HEK293T (cell line): ENCODE results near the gene ENO2.

ENCODE experiments used
- CTCF ChIA-PET: fragments of 350-600 bp; formaldehyde crosslinking; extraction: SDS; loops from one replicate; lab custom pipeline; 2021; ENCODE audit warnings: antibody characterized with exemption, inconsistent platforms; lab: Yijun Ruan, JAX
- POLR2A ChIA-PET: fragments of 350-600 bp; formaldehyde crosslinking; extraction: SDS; loops from one replicate; lab custom pipeline; 2020; ENCODE audit warnings: antibody characterized with exemption, inconsistent platforms; lab: Yijun Ruan, JAX
- DNase-seq: peaks from one replicate; pipeline ENCODE4 v3.0.0; 2012; ENCODE audit warnings: mixed read lengths; ENCODE audit errors: extremely low spot score
- ARNT ChIP-seq: fragments of 450-650 bp; IDR thresholded peaks from 2 replicates; pipeline ENCODE4 v1.6.1; 2017; ENCODE audit warnings: mild to moderate bottlenecking
- BHLHE40 ChIP-seq: fragments of 450-650 bp; IDR thresholded peaks from 2 replicates; pipeline ENCODE4 v1.6.1; 2016; ENCODE audit warnings: mild to moderate bottlenecking, moderate library complexity, borderline replicate concordance
- CTBP1 ChIP-seq: fragments of 450-650 bp; IDR thresholded peaks from 2 replicates; pipeline ENCODE4 v1.6.1; 2016; ENCODE audit warnings: borderline replicate concordance
- ELF4 ChIP-seq: fragments of 450-650 bp; IDR thresholded peaks from 2 replicates; pipeline ENCODE4 v1.6.1; 2017; ENCODE audit warnings: antibody characterized with exemption
- FOXA1 ChIP-seq: fragments of 450-650 bp; IDR thresholded peaks from 2 replicates; pipeline ENCODE4 v1.6.1; 2016; ENCODE audit warnings: mild to moderate bottlenecking
- FOXK2 ChIP-seq: fragments of 450-650 bp; IDR thresholded peaks from 2 replicates; pipeline ENCODE4 v1.6.1; 2016; ENCODE audit warnings: mild to moderate bottlenecking
- FOXM1 ChIP-seq: fragments of 450-650 bp; IDR thresholded peaks from 2 replicates; pipeline ENCODE4 v1.6.1; 2017; ENCODE audit warnings: mild to moderate bottlenecking, borderline replicate concordance
- HDGF ChIP-seq: fragments of 450-650 bp; IDR thresholded peaks from 2 replicates; pipeline ENCODE4 v1.6.1; 2017; ENCODE audit warnings: antibody characterized with exemption, borderline replicate concordance
- L3MBTL2 ChIP-seq: fragments of 450-650 bp; conservative IDR thresholded peaks from 2 replicates; pipeline ENCODE4 v1.6.1; 2016; ENCODE audit warnings: mild to moderate bottlenecking
- LEF1 ChIP-seq: fragments of 450-650 bp; IDR thresholded peaks from 2 replicates; pipeline ENCODE4 v1.6.1; 2017; ENCODE audit warnings: mild to moderate bottlenecking, borderline replicate concordance
- NFRKB ChIP-seq: fragments of 450-650 bp; IDR thresholded peaks from 2 replicates; pipeline ENCODE4 v1.6.1; 2016; ENCODE audit warnings: mild to moderate bottlenecking, moderate library complexity
- SP1 ChIP-seq: fragments of 450-650 bp; IDR thresholded peaks from 2 replicates; pipeline ENCODE4 v1.6.1; 2017
- SUZ12 ChIP-seq: fragments of 450-650 bp; IDR thresholded peaks from 2 replicates; pipeline ENCODE4 v1.6.1; 2016; ENCODE audit warnings: mild to moderate bottlenecking
- TARDBP ChIP-seq: fragments of 450-650 bp; IDR thresholded peaks from 2 replicates; pipeline ENCODE4 v1.6.1; 2016
- ZNF384 ChIP-seq: fragments of 450-650 bp; IDR thresholded peaks from 2 replicates; pipeline ENCODE4 v1.6.1; 2016
- TF ChIP-seq, protein P1 (sequence below): fragments of 450-650 bp; IDR thresholded peaks from 2 replicates; pipeline ENCODE4 v1.6.1; 2016

The ENO2 gene

DNA sequence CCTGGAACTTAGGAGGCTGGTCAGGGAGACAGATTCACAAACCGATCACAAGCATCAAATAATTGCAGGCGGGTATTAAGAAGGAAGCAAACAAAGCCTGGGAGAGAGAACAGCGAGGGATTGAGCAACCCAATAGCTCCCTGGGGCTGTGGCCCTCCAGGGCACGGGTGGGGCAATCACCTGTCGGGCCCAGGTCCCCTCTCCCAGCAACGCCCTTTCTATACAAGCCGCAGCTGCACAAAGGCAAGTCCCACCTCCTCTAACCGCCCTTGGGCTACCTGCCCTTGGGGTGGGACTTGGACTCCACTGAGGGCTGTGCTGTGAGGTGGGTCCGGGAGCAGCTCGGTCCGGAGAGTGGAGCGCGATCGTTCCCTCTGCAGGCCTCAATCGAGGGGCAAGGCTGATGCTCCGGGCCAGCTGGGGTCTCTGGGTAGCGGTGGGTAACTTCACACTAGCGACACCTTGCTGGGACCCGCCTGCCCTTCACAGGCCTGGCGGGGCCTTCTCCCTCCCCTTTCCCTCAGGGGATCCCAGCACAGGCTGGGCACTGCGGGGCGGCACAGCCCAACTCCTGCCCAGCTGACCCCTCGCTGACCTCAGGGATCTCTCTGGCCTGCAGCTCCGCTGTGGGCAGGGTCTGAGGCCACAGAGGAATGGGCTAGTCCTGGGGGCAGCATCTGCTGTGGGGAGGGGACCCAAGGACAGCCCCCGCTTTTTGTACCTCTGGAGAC is 48.1 kb downstream of the ENO2 start:
- DNase-seq, result no peak
- POLR2A ChIA-PET, result interaction anchor here (0.8 to 13.3 kb wide), 22 partner anchors 10 to 408 kb away, joined by 3 to 450 read pairs (median 6); partner anchors contain the start of genes C12orf57, C1RL, CDCA3 and PTPN6
- CTCF ChIA-PET, result interaction anchor here (0.7 to 2.7 kb wide), 15 partner anchors 10 to 149 kb away, joined by 3 to 47 read pairs (median 4); partner anchors contain the start of genes C12orf57, LPCAT3, RNU7-1 and SPSB2
- no peak for TF ChIP-seq NFRKB
- TF ChIP-seq HDGF, result no peak
- no peak for TF ChIP-seq BHLHE40
- no peak for TF ChIP-seq LEF1
- TF ChIP-seq ELF4, result no peak

DNA sequence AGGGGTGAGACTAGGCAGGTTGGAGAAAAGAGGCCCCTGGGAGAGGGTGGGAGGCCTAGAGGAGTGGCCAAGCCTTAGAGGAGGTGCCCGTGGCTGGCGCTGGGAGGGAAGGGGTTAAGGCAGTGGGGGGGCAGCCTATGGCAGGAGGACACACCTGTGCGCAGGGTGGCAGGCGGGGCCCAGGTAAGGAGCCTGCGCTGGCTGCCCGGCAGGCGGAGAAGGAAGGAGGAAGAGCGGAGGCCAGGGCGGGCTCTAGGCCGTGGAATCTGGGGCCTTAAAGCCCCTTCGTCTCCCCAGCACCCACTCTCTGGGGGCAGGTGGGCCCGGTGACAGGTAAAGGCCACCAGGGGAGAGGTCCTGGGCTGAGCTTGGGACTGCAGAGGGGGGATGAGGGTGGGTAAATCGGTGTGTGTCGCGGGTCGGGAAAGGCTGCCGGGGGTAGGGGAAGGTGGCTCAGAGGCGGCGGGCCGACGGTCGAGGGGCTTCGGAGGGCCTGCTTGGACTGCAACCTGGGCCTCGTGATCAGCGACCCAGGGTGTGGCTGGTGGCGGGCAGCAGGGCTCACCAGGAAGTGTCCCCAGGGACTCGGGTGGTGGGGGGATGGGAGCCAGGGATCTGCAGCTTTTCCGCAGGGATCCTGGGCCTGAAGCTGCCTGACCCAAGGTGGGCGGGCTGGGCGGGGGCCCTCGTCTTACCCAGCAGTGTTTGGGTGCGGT is 48.8 kb downstream of the ENO2 start:
- ChIA-PET POLR2A (interaction anchor here (0.8 to 13.3 kb wide), 10 partner anchors 17 to 111 kb away, joined by 3 to 450 read pairs (median 8); partner anchors contain the start of genes C12orf57, CDCA3, RNU7-1 and SPSB2), CTCF (interaction anchor here (0.7 to 2.7 kb wide), 8 partner anchors 9 to 148 kb away, joined by 3 to 47 read pairs (median 6); partner anchors contain the start of genes C12orf57 and RNU7-1)
- no peak for TF ChIP-seq CTBP1
- no peak for TF ChIP-seq FOXM1
- TF ChIP-seq HDGF, result no peak
- no peak for TF ChIP-seq L3MBTL2
- TF ChIP-seq SUZ12, result no peak
- TF ChIP-seq ZNF384, result no peak
- no peak for TF ChIP-seq BHLHE40
- no peak for TF ChIP-seq NFRKB
- TF ChIP-seq FOXK2, result no peak
- no peak for TF ChIP-seq ELF4
- TF ChIP-seq SP1, result no peak
- no peak for TF ChIP-seq TARDBP
- TF ChIP-seq ARNT, result no peak
- no peak for TF ChIP-seq FOXA1
- TF ChIP-seq, protein P1, sequence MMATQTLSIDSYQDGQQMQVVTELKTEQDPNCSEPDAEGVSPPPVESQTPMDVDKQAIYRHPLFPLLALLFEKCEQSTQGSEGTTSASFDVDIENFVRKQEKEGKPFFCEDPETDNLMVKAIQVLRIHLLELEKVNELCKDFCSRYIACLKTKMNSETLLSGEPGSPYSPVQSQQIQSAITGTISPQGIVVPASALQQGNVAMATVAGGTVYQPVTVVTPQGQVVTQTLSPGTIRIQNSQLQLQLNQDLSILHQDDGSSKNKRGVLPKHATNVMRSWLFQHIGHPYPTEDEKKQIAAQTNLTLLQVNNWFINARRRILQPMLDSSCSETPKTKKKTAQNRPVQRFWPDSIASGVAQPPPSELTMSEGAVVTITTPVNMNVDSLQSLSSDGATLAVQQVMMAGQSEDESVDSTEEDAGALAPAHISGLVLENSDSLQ, result no peak
- no peak for TF ChIP-seq LEF1
- no peak for DNase-seq

DNA sequence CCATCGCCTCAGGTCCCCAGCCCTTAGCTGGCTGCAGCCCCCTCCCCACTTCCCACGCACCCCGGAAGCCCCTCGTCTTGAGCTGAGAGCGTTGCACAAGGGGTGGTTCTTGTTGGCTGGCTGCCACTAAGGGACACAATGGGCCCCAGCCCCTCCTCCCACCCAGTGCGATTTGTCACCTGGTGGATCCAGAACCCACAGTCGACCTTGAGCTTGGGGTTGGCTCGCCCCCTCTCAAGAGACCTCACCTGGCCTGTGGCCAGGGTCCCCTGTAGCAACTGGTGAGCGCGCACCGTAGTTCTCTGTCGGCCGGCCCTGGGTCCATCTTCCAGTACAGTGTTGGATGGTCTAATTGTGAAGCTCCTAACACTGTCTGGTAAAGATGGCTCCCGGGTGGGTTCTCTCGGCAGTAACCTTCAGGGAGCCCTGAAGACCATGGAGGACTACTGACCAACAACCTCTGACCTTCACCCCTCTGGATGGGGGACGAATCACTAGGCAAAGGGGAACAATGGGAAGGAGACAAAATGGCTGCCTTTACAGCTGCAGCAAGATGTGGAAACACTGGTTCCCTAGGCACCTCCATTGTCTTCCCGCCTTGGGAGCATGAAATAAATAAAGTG is 49.5 kb downstream of the ENO2 start:
- POLR2A ChIA-PET, result interaction anchor here (0.8 to 13.3 kb wide), 11 partner anchors 9 to 144 kb away, joined by 3 to 450 read pairs (median 4); partner anchors contain the start of genes C12orf57, CDCA3, PTPN6 and RNU7-1
- no peak for TF ChIP-seq FOXK2
- TF ChIP-seq NFRKB, result no peak
- TF ChIP-seq, protein P1, result no peak
- no peak for TF ChIP-seq FOXM1
- no peak for TF ChIP-seq ELF4
- TF ChIP-seq LEF1, result no peak
- CTCF ChIA-PET, result interaction anchor here (1.0 to 2.4 kb wide), 6 partner anchors 8 to 95 kb away, joined by 3 to 23 read pairs (median 8); partner anchors contain the start of genes C12orf57 and RNU7-1
- no peak for DNase-seq

DNA sequence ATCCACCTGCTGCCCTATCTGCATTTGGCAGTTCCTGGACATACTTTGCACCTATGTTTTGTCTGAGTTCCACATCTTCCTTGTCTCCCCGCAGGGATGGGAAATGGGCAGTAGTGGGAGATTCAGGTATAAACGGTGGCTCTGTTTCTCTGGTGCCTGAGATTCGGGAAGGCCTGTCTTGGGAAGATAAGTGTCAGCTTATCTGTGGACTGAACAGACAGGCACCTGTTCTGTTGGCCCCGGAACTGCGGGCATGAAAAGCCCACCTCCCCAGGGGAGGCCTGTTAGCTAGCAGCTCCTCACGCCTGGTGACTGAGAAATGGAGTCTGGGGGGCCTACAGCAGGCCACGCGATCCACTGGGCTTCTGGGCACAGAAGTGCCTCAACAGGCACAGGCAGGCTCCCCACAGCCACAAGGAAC is 50.2 kb downstream of the ENO2 start:
- TF ChIP-seq ZNF384, result no peak
- no peak for TF ChIP-seq CTBP1
- no peak for TF ChIP-seq HDGF
- TF ChIP-seq TARDBP, result no peak
- no peak for TF ChIP-seq ELF4
- no peak for TF ChIP-seq LEF1
- TF ChIP-seq SUZ12, result no peak
- no peak for TF ChIP-seq NFRKB
- TF ChIP-seq SP1, result no peak
- TF ChIP-seq ARNT, result no peak
- no peak for TF ChIP-seq FOXM1
- TF ChIP-seq FOXA1, result no peak
- TF ChIP-seq BHLHE40, result no peak
- no peak for TF ChIP-seq FOXK2
- TF ChIP-seq, protein P1, result no peak
- TF ChIP-seq L3MBTL2, result no peak
- ChIA-PET CTCF (interaction anchor here (0.6 to 2.4 kb wide), 13 partner anchors 9 to 295 kb away, joined by 3 to 23 read pairs (median 5); partner anchors contain the start of genes C12orf57, C1RL, RNU7-1 and SPSB2), POLR2A (interaction anchor here (0.6 to 13.3 kb wide), 11 partner anchors 8 to 143 kb away, joined by 3 to 450 read pairs (median 4); partner anchors contain the start of genes C12orf57, CDCA3, PTPN6 and RNU7-1)
- DNase-seq, result no peak

DNA sequence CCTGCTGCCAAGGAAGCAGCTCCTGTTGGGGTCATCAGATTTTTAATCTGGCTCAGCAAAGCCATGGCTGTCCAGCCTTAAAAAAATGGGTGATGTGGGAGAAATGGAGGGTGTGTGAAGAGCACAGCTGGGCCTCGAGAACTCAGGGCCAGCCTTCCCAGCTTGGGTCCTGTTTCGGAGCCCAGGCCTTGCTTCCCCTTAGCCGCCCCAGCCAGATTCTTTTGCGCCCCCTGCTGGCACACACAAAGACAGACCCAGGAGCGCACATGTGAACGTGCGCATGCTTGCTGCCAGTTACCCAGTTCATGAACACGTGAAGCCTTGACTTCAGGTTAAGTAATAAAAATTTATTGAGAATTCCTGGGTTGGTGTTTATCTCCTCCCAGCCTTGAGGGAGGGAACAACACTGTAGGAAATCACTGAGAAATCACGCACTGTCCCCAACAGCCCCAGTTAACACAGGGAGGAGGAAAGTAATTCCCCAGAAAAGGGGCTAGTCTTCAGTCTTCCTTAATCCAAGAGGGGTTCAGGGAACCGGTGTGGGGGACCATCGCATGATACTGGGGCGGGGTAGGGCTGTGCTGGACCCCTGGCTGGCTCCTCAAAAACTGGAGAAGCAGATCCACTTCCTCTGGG is 50.8 kb downstream of the ENO2 start:
- TF ChIP-seq ELF4, result no peak
- no peak for TF ChIP-seq FOXM1
- TF ChIP-seq L3MBTL2, result 0 out of 2 replicates have a peak, but pooled peaks have one; percentile 35
- 0 out of 2 replicates have a peak, but pooled peaks have one; percentile 40 for TF ChIP-seq ARNT
- POLR2A ChIA-PET, result interaction anchor here (0.6 to 13.3 kb wide), 10 partner anchors 8 to 143 kb away, joined by 3 to 450 read pairs (median 4); partner anchors contain the start of genes C12orf57, CDCA3, PTPN6 and RNU7-1
- DNase-seq, result peak; percentile 81
- CTCF ChIA-PET, result interaction anchor here (0.6 to 2.4 kb wide), 13 partner anchors 9 to 294 kb away, joined by 3 to 23 read pairs (median 5); partner anchors contain the start of genes C12orf57, C1RL, RNU7-1 and SPSB2
